ENCODE results near the gene DSC3. TPM values are rescaled to one million over a fixed set of nuclear protein-coding genes. Genes with fewer than 3 reads are reported as not detected.

DSC3 gene
- total and polyA plus RNA-seq, 9 of the 15 experiments (the other 6 are each of a cell fraction or from before 2014, with no cell fraction given) = 0.01 to 0.40 (median 0.07) TPM

GRCh38 chr18:31030574-31031278 lies 11.8 kb downstream of the DSC3 start (continued):
- TF ChIP-seq ZBTB40 (IDR thresholded peaks at IDR 0.05) (peak; percentile 41; the same call in 1 of the 2 replicates), ZBTB40 (CRISPR knock-in tag; IDR thresholded peaks at IDR 0.05) (no peak), HDAC6 (IDR thresholded peaks at IDR 0.05; ENCODE audit: low read depth, low read length) (no peak), POLR3G (IDR thresholded peaks at IDR 0.05; ENCODE audit: extremely low read depth, insufficient read length, insufficient replicate concordance) (no peak), ZNF263 (CRISPR knock-in tag; IDR thresholded peaks at IDR 0.05; ENCODE audit: borderline replicate concordance) (no peak), FOXA1 (IDR thresholded peaks at IDR 0.05; ENCODE audit: borderline replicate concordance) (no peak), RB1 (IDR thresholded peaks at IDR 0.05; ENCODE audit: low read depth) (no peak), MEIS2 (IDR thresholded peaks at IDR 0.05; ENCODE audit: partially characterized antibody) (peak; percentile 55), DPF2 (IDR thresholded peaks at IDR 0.05) (peak; percentile 30; the same call in 1 of the 2 replicates), NCOA1 (IDR thresholded peaks at IDR 0.05; ENCODE audit: low read depth) (no peak), GTF2F1 (IDR thresholded peaks at IDR 0.05; ENCODE audit: low read depth, low read length) (no peak), TCF3 (CRISPR knock-in tag; IDR thresholded peaks at IDR 0.05) (peak; percentile 19; the same call in 1 of the 2 replicates), RBM14 (IDR thresholded peaks at IDR 0.05; ENCODE audit: borderline replicate concordance, insufficient read depth, low read depth, low read length) (no peak), TAL1 (IDR thresholded peaks at IDR 0.05) (peak; percentile 42; the same call in 1 of the 2 replicates), HINFP (tag; conservative IDR thresholded peaks at IDR 0.05; ENCODE audit: low read depth) (0 out of 2 replicates have a peak, but pooled peaks have one; percentile 28), TCF15 (CRISPR knock-in tag; IDR thresholded peaks at IDR 0.05) (no peak), TAF15 (IDR thresholded peaks at IDR 0.05; ENCODE audit: low read depth, low read length) (no peak), HDAC1 (IDR thresholded peaks at IDR 0.05) (peak in 1 of 2 experiments; percentile 39; a peak in 1 of 4 replicates)
